NCI-H1048 (cell line): ENCODE results near the gene HYI.
"Not testable (repeated sequence)": the region's sequence is repeated elsewhere in the genome, so short reads cannot be mapped to it uniquely, and the experiment has no call there.

Source experiments
- DNase-seq: peaks from one replicate; lab custom pipeline; 2025; lab: John Stamatoyannopoulos, UW

Gene HYI

DNA sequence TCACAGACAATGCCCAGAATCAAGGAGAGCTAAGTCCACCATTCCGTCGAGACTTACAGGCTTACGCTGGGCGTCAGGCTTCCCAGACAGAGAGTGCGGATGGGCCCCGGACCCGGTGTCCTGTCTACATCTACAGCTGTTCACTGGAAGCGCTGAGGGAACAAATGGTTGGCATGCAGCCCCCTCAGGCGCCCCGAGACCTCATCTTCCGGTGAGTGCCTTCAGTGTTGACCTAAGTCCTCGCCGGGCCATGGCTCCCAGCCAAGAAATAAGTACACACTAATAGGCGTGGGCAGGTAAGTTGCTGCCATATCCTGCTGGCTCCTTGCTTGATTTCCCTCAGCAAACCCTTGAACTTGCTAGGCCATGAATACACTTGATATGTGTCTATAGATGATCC lies 26.2 kb downstream of the HYI start:
- no peak for DNase-seq

DNA sequence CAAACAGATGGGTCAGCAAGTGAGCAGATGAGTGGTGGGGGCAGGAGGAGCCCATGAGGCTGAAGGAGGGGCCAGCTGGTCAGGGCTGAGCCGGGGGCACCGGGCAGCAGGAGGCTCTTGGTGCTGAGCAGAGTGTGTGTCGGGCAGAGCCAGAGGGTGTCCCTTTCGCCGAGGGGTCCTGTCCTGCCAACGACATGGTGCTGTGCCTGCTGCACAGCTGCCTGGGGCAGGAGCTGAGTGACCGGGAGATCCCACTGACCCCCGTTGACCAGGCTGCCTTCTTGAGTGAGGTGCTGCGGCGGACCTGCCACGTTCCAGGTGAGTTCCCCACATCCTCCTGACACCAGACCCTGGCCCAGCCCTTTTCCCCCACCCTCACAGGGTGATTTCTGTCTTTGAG lies 27.5 kb downstream of the HYI start:
- no peak for DNase-seq

GRCh38 chr1:43425045-43425444 lies 28.7 kb downstream of the HYI start:
- no peak for DNase-seq

- DNase-seq, result no peak
Measured at GRCh38 chr1:43423672-43424550, 29.8 kb downstream of the HYI start.

- DNase-seq, result no peak
Measured at GRCh38 chr1:43422995-43423671, 30.6 kb downstream of the HYI start.

- no peak for DNase-seq
Measured at GRCh38 chr1:43421976-43422750, 31.6 kb downstream of the HYI start.

DNA sequence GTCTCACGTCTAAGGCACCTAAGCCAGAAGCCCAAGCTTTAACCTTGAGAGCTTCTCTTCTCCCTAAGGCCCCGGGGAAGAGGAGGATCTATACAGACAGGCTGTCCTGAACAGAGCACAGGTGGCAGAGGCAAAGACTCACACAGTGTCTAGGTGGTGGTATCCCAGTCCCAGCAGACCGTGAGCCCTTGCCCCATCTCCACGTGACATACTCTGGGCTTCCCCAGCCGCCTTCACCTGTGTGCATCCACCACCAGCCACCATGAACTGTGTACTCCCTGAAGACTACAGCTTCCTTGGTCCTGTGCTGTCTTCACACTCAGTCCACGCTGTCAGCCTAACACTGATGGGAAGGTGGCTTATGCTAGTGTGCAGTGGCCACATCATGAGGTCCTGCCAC lies 32.3 kb downstream of the HYI start:
- no peak for DNase-seq

- DNase-seq, result no peak
Measured at GRCh38 chr1:43420874-43421273, 32.9 kb downstream of the HYI start.

DNA sequence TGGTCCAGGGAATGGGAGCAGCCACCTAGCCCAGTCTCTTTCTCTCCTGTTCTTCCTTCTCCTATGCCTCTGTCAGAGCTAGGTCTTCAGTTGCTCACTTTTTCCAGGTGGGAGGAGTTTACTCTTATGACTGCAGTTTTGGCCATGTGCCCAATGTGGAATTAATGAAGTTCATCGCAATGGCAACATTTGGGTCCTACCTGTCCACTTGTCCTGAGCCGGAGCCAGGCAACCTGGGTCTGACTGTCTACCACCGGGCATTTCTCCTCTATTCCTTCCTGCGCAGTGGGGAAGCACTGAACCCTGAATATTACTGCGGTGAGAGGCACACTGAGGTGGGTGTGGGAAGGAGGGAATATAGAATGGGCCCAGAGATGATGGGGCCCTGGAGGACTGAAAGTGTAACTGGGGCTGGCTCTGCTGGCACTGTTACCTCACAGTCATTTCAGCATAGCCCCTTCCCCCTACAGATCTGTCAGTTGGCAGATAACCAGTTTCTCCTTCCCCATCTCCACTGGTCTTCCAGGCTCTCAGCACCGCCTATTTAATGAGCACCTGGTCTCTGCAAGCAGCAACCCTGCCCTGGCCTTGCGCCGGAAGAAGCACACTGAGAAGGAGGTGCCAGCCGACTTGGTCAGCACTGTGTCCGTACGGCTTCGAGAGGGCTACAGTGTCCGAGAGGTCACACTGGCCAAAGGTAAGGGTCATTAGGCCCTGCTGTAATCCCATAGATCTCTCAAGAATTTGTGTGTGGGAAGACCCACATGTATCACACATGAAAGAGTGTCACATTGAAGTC lies 33.9 kb downstream of the HYI start:
- no peak for DNase-seq

GRCh38 chr1:43418858-43419257 lies 34.9 kb downstream of the HYI start:
- no peak for DNase-seq

- no peak for DNase-seq
Measured at GRCh38 chr1:43415901-43416300, 37.8 kb downstream of the HYI start.

DNA sequence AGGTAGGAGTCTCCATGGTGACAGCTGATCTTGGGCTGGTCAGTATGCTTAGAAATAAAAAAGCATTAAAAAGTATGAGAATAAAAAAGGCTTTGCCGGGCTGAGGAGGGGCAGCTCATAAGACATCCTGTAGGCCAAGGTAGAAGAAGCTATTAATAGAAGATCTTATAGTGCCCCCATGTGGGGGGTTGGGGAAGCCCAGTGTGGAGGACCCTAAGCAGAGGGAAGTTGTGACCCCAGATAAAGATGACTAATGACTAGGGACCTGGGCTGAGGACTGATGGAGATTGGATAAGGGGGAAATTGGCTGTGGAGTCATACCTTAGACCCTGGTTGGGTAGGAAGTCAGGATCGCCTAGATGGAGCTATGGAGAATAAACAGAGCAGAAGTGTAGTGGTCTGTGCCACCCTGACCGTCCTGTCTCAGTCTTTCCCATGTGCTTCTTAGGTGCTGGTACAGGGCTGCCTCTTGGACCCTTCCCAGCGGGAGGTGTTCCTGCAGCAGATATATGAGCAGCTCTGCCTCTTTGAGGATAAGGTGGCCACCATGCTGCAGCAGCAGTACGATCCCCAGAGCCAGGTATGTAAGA lies 39.0 kb downstream of the HYI start:
- DNase-seq, result no peak

- DNase-seq, result not testable (repeated sequence)
Measured at GRCh38 chr1:43413426-43413825, 40.3 kb downstream of the HYI start.

GRCh38 chr1:43410571-43410970 lies 43.2 kb downstream of the HYI start:
- no peak for DNase-seq

DNA sequence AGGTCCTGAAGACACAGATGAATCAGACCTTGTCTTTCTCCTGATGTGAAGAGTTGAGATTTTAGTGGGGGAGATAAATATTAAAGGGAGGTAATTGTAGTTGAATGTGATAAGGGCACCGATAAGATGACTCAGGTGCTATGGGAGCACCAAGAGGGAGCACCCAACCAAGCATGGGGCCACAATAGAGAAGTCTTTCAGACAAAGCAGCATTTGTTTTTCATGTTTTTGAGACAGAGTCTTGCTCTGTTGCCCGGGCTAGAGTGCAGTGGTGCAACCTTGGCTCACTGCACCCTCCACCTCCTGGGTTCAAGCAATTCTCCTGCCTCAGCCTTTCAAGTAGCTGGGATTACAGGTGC lies 47.9 kb downstream of the HYI start:
- DNase-seq, result no peak

GRCh38 chr1:43405219-43405875 lies 48.4 kb downstream of the HYI start:
- no peak for DNase-seq

DNA sequence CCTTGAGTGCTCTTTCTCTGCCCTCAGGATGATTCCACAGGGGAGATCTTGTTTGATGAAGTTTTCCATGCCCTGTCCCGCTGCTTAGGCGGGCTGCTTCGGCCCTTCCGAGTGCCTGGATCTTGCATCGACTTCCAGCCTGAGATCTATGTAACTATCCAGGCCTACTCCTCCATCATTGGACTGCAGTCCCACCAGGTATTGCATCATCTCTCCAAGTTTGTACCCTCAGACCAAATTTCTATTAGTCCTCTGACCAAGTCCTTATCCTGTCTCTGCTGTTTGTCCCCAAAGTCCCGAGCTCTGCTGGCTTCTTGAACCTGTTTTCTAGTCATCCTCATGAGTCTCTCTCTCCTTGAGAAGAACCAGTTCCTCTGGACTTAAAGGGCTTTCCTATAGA lies 49.4 kb downstream of the HYI start:
- DNase-seq, result no peak

DNA sequence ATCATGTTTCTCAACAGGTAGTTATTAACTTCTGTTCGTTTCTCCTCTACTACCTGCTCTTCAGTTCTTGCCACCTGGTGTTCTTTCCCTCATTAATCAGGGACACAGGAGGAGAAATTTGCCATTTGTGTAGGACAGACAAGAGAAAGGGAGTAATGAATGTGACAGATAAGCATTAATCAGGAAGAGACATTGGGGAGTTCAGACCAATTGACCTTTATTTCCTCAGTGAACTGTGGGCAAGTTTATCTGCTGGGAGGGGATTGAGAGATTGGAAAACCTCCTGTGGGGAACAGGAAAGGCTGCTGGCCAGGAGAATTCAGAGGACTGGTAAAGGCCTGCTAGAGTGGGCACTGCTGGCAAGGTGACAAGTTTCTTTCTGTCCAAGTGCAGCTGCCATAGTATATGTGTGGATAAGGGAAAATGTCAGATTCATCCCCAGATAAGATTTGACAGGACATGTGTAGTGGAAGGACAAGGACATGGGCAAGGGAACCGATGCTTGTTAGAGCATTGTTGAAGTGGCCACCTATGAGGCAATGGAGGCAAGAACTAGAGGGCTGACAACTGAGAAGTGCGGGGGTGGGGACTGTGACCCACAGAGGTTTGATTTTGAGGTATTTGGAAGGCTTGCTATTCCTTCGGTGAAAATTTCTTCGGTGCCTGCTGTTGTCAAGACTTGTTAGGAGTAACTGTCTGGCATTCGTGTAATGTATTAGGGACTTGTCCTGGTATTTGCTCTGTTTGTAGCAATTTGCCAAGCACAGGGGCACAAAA lies 51.5 kb downstream of the HYI start:
- no peak for DNase-seq
